ENCODE data around the gene TENM4.

The TENM4 gene

DNA sequence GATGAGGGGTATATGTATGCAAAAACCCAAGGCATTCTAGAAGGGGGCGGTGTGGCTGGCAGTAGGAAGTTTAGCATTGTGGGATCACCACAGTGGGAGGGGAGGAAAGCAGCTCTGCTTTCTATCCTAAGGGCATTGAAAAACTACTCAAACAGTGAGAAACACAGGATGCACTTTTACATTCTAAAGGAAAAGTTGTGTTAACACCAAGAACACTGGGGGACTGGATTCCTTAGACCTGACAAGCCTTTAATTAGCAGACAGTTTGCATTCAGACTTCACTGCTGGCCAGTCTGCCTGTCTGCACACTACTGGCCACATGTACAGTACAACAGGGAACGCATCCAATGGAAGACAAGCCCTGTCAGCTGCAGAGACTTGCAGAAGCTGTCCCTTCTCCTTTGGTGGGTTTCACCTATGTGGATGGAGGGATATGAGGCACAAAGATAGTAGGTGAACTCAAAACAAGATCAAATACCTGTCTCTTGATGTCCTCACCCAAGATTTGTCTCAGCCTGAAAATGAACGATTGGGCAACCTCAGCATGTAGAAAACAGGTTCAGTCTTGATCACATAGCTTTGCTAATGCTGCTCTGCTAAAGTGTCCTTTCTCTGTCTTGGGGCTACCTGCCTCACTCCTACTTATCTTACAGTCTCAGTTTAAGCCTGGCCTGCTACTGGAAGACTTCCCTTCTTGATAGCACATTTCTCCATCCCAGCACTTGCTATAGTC is 64.8 kb downstream of the TENM4 start:
- Histone ChIP-seq H3K27me3 (ENCODE audit: control insufficient read depth, insufficient read depth, low read length) (peaks cover 3% of the 10 kb centered on the region), H3K36me3 (ENCODE audit: control insufficient read depth, insufficient read depth, low read length) (no peaks in the 10 kb centered on the region), H3K4me3 (ENCODE audit: low read length) (no peak overlapping the region), H3K4me1 (ENCODE audit: control insufficient read depth, insufficient read depth, low read length) (no peaks in the 10 kb centered on the region), H3K9me3 (ENCODE audit: control insufficient read depth, low read length) (no peaks in the 10 kb centered on the region), H3K9ac (ENCODE audit: low read length) (no peak overlapping the region)

DNA sequence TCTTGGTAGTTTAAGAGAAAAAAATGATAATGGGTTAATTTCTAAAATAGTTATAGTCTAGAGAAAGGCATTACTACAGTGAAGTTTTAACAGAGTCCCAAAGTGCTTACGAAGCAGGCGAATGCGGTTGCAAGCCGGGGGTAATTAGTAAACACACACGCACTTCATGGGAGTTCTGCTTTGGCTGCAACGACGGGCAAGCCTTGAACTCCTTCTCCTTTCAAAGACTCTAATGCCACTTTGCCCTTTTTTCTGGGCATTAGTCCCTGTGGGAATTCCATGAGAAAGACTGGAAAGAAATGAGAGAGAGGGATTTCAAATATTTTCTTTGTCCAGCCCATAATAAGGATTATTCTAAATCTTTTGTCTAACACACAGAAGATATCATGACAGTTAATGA is 66.1 kb downstream of the TENM4 start:
- H3K9me3 ChIP-seq (ENCODE audit: control insufficient read depth, low read length), result no peaks in the 10 kb centered on the region
- peaks cover 3% of the 10 kb centered on the region for H3K27me3 ChIP-seq (ENCODE audit: control insufficient read depth, insufficient read depth, low read length)
- no peak overlapping the region for H3K9ac ChIP-seq (ENCODE audit: low read length)
- H3K36me3 ChIP-seq (ENCODE audit: control insufficient read depth, insufficient read depth, low read length), result no peaks in the 10 kb centered on the region
- no peak overlapping the region for H3K4me3 ChIP-seq (ENCODE audit: low read length)
- no peaks in the 10 kb centered on the region for H3K4me1 ChIP-seq (ENCODE audit: control insufficient read depth, insufficient read depth, low read length)

DNA sequence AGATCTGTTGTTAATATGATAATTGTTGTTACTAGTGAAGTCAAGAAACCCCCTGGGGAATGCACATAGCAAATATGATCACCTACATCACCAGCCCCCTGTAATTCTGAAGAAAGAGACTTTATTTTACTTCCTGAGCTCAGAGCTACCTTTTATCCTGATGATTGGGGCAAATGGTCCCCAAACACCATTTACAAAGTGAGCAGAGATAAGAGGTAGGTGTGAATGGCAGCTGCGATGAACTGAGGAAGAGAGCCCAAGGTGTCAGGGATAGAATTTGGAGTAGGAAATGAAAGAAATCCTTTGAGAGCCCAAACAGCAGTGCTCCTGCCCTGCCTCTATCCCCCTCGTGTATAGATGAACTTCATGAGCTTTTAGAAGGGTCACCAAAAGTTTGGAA is 69.1 kb downstream of the TENM4 start:
- H3K9me3 ChIP-seq (ENCODE audit: control insufficient read depth, low read length), result no peaks in the 10 kb centered on the region
- H3K4me1 ChIP-seq (ENCODE audit: control insufficient read depth, insufficient read depth, low read length), result no peaks in the 10 kb centered on the region
- H3K36me3 ChIP-seq (ENCODE audit: control insufficient read depth, insufficient read depth, low read length), result no peaks in the 10 kb centered on the region
- H3K9ac ChIP-seq (ENCODE audit: low read length), result no peak overlapping the region
- peaks cover 3% of the 10 kb centered on the region for H3K27me3 ChIP-seq (ENCODE audit: control insufficient read depth, insufficient read depth, low read length)
- no peak overlapping the region for H3K4me3 ChIP-seq (ENCODE audit: low read length)

DNA sequence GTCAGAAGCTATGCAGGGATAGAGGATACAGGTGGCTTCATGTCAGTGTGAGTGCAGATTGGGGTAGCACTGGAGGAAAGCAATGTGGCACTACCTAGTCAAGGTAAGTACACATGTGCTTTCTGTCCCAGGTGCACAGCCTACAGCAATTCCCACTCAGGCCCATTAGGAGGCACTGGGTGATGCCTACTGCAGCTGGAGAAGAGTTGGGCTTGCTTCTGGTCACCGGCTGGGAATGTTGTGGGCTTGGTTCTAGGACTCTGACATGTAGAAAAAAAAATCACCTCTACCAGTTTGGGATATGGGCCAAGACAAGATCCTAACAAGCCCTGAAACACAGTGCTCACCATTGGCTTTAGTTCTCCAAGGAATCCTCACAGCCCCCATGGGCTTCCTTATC is 69.7 kb downstream of the TENM4 start:
- Histone ChIP-seq H3K36me3 (ENCODE audit: control insufficient read depth, insufficient read depth, low read length) (no peaks in the 10 kb centered on the region), H3K4me3 (ENCODE audit: low read length) (no peak overlapping the region), H3K4me1 (ENCODE audit: control insufficient read depth, insufficient read depth, low read length) (no peaks in the 10 kb centered on the region), H3K27me3 (ENCODE audit: control insufficient read depth, insufficient read depth, low read length) (peaks cover 3% of the 10 kb centered on the region), H3K9ac (ENCODE audit: low read length) (no peak overlapping the region), H3K9me3 (ENCODE audit: control insufficient read depth, low read length) (no peaks in the 10 kb centered on the region)

DNA sequence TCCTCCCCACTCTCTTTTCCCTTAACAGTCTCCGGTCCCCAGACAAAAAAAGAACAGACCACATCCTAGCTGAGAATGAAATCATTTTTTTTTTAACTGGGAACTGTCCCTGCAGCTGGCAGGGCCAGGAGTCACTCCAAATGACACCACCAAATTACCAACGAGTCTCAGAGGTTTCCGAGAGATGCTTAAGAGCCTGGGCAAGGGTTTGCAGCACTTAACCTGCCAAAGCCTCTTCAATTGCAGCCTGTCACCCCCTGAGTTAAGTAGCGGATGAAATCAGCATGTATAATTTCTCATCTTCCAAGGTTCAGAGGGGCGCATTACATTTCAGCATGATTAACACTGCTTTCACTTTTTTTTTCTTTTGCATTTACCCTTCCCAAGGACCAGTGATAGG is 71.8 kb downstream of the TENM4 start:
- Histone ChIP-seq H3K36me3 (ENCODE audit: control insufficient read depth, insufficient read depth, low read length) (no peaks in the 10 kb centered on the region), H3K4me3 (ENCODE audit: low read length) (no peak overlapping the region), H3K9ac (ENCODE audit: low read length) (no peak overlapping the region), H3K4me1 (ENCODE audit: control insufficient read depth, insufficient read depth, low read length) (no peaks in the 10 kb centered on the region), H3K27me3 (ENCODE audit: control insufficient read depth, insufficient read depth, low read length) (peaks cover 3% of the 10 kb centered on the region), H3K9me3 (ENCODE audit: control insufficient read depth, low read length) (no peaks in the 10 kb centered on the region)

DNA sequence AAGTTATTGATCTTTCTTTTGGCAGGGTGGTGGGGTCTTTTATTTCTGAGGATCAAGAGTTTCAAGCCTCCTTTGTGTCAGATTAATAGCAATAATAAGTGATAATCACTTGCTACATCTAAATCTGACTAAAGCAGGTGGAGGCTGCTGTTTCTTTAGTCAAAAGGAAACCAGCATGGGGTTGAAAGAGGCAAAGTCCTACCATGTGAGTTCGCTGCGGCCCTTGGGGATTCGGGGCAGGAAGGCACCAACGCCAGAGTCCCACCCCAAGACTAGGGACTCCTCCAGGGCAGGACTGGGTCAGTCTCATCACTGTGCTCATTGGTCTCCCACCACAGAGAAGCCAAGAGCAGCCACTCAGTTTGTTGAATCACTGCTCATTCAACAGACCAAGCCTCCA is 73.0 kb downstream of the TENM4 start:
- H3K27me3 ChIP-seq (ENCODE audit: control insufficient read depth, insufficient read depth, low read length), result peaks cover 3% of the 10 kb centered on the region
- no peaks in the 10 kb centered on the region for H3K9me3 ChIP-seq (ENCODE audit: control insufficient read depth, low read length)
- no peaks in the 10 kb centered on the region for H3K36me3 ChIP-seq (ENCODE audit: control insufficient read depth, insufficient read depth, low read length)
- no peak overlapping the region for H3K9ac ChIP-seq (ENCODE audit: low read length)
- H3K4me1 ChIP-seq (ENCODE audit: control insufficient read depth, insufficient read depth, low read length), result no peaks in the 10 kb centered on the region
- H3K4me3 ChIP-seq (ENCODE audit: low read length), result no peak overlapping the region

DNA sequence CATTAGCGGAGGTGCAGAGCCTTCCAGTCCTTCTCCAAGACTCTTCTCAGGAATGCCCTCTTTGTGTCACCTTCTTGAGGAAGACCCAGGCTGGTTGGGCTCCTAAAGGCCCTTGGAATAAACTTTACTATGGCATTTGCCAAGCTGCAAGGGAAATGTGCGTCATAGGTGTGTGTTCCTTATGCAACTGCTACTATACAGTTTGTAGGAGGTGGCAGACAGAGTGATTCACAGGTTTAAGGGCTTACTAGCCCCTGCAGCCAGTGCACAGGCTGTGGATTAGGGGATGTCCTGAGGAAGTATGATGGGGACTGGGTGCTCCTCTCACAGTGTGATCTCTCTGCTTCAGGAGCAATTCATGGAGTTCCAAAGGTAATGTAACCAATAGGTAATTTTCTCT is 74.6 kb downstream of the TENM4 start:
- H3K9me3 ChIP-seq (ENCODE audit: control insufficient read depth, low read length), result no peaks in the 10 kb centered on the region

DNA sequence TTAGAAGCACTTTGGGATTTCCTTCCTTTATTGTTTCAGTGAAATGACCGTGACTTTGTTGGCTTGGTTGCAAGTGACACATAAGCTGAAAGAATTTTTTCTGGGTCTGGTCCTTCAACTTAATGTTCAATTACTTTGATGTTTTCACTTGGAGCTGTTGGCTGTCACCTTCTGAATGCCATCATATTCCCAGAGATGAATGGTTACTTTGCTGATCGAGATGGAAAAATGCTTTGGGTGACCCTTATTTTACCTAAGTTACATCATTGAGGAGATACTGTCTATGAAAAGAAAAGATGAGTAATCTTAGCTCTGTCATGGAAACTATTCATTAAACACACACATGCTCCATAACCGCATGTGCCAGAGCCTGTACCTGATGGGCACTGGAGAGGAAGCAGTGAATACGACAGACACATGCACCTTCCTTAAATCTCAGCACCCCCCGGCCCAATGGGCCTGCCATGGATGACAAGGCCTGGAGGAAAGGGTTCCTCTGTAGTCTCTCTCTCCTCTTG is 76.9 kb downstream of the TENM4 start:
- no peaks in the 10 kb centered on the region for H3K27me3 ChIP-seq (ENCODE audit: control insufficient read depth, insufficient read depth, low read length)
- H3K9me3 ChIP-seq (ENCODE audit: control insufficient read depth, low read length), result no peaks in the 10 kb centered on the region
- H3K4me3 ChIP-seq (ENCODE audit: low read length), result no peak overlapping the region
- no peaks in the 10 kb centered on the region for H3K4me1 ChIP-seq (ENCODE audit: control insufficient read depth, insufficient read depth, low read length)
- no peak overlapping the region for H3K9ac ChIP-seq (ENCODE audit: low read length)
- no peaks in the 10 kb centered on the region for H3K36me3 ChIP-seq (ENCODE audit: control insufficient read depth, insufficient read depth, low read length)

More for the DNA sequence above, 74.6 kb downstream of the TENM4 start:
- H3K4me3 ChIP-seq (ENCODE audit: low read length), result no peak overlapping the region
- H3K4me1 ChIP-seq (ENCODE audit: control insufficient read depth, insufficient read depth, low read length), result no peaks in the 10 kb centered on the region
- no peaks in the 10 kb centered on the region for H3K27me3 ChIP-seq (ENCODE audit: control insufficient read depth, insufficient read depth, low read length)
- no peak overlapping the region for H3K9ac ChIP-seq (ENCODE audit: low read length)
- H3K36me3 ChIP-seq (ENCODE audit: control insufficient read depth, insufficient read depth, low read length), result no peaks in the 10 kb centered on the region

DNA sequence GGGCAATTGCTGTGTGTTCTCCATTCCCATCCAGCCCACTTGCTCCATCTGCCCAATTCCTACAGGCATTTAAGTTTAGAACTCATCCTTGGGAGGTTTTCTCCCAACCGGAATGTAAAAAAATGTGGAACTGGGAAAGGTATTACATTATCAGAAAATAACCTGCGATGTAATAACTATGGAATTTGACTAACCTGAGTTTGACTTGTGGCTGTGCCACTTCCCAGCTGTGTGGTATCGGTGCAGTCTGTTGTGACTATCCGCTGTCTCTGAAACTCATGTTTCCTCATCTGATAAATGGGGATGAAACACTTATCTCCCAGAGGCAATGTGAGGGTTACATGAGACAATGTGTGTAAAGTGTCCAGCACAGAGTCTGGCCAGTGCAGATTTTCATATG is 77.6 kb downstream of the TENM4 start:
- Histone ChIP-seq H3K27me3 (ENCODE audit: control insufficient read depth, insufficient read depth, low read length) (no peaks in the 10 kb centered on the region), H3K9me3 (ENCODE audit: control insufficient read depth, low read length) (no peaks in the 10 kb centered on the region), H3K4me1 (ENCODE audit: control insufficient read depth, insufficient read depth, low read length) (no peaks in the 10 kb centered on the region), H3K36me3 (ENCODE audit: control insufficient read depth, insufficient read depth, low read length) (no peaks in the 10 kb centered on the region), H3K4me3 (ENCODE audit: low read length) (no peak overlapping the region), H3K9ac (ENCODE audit: low read length) (no peak overlapping the region)

DNA sequence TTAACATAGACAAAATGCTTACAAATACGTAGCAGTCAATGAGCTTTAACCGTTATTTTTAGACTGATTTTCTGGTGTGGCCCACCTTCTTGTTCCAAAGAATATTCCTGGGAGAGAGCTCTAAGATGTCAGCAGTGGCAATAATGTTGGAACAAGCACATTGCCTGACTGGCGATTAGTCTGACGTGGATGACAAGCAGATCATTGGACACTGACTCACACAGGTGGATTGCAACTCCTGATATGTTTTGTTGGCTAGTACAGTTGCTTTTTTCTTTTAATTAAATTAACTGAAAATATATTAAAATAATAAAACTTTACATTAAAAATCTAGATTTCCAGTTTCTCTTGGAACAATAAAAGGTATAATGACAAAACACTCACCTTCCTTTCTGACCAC is 78.0 kb downstream of the TENM4 start:
- Histone ChIP-seq H3K4me3 (ENCODE audit: low read length) (no peak overlapping the region), H3K9ac (ENCODE audit: low read length) (no peak overlapping the region), H3K27me3 (ENCODE audit: control insufficient read depth, insufficient read depth, low read length) (no peaks in the 10 kb centered on the region), H3K36me3 (ENCODE audit: control insufficient read depth, insufficient read depth, low read length) (no peaks in the 10 kb centered on the region), H3K9me3 (ENCODE audit: control insufficient read depth, low read length) (no peaks in the 10 kb centered on the region), H3K4me1 (ENCODE audit: control insufficient read depth, insufficient read depth, low read length) (no peaks in the 10 kb centered on the region)

DNA sequence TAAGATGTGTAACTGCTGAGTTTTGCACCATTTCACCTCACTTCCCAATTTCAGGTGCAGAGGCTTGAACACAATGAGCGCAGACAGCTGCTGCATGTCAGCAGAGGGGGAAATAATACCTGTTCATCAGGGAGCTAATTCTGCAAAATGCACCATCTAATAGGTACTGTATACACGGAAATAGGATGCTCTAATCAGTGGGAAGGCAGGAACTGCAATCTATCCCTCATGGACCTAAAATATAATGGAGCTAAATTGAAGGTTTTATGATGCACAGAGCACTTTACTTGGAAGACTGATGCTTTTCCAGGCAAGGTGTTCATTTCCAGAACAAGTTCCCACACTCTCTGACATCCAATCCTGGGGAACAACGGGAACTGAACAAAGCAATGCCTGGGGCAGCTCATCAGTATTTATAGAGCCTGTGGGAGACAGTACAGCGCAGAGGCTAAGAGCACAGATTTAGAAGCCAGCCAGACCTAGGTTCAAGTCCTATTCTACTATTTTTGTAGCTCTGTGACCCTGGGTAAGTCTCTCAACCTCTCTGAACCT is 78.5 kb downstream of the TENM4 start:
- Histone ChIP-seq H3K36me3 (ENCODE audit: control insufficient read depth, insufficient read depth, low read length) (no peaks in the 10 kb centered on the region), H3K27me3 (ENCODE audit: control insufficient read depth, insufficient read depth, low read length) (no peaks in the 10 kb centered on the region), H3K4me3 (ENCODE audit: low read length) (no peak overlapping the region), H3K9ac (ENCODE audit: low read length) (no peak overlapping the region), H3K4me1 (ENCODE audit: control insufficient read depth, insufficient read depth, low read length) (no peaks in the 10 kb centered on the region), H3K9me3 (ENCODE audit: control insufficient read depth, low read length) (no peaks in the 10 kb centered on the region)

DNA sequence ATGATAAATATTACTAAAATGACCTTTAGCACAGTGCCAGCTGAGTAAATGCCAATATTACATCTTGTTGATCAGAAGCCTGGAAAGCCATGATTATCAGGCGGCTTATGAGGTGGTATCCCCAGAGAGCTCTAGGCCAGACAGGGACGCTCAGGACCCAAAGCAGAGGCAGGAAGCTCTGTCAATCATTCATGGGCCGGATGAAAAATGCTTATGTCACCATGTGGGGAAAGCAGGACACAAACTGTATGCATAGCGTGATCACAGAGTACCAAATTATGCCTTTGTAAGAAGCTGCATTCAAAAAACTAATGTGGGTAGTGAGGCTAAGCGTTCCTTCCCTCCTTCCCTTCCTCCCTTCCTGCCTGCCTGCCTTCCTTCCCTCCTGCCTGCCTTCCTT is 82.6 kb downstream of the TENM4 start:
- Histone ChIP-seq H3K9ac (ENCODE audit: low read length) (no peak overlapping the region), H3K4me3 (ENCODE audit: low read length) (no peak overlapping the region), H3K4me1 (ENCODE audit: control insufficient read depth, insufficient read depth, low read length) (no peaks in the 10 kb centered on the region), H3K9me3 (ENCODE audit: control insufficient read depth, low read length) (no peaks in the 10 kb centered on the region), H3K27me3 (ENCODE audit: control insufficient read depth, insufficient read depth, low read length) (no peaks in the 10 kb centered on the region), H3K36me3 (ENCODE audit: control insufficient read depth, insufficient read depth, low read length) (no peaks in the 10 kb centered on the region)

Data from mucosa of stomach (tissue), 1 donor.